Liver (tissue), 3 donors: ENCODE results near the gene ZCWPW1.
"Not testable (repeated sequence)": the region's sequence is repeated elsewhere in the genome, so short reads cannot be mapped to it uniquely, and the experiment has no call there.

Source experiments
- GABPA ChIP-seq, 2 donors: IDR thresholded peaks in 1 of 2; conservative IDR thresholded peaks in 1 of 2; 2 replicates each; pipeline ENCODE4 v1.6.1; 2016; ENCODE audit warnings: antibody characterized with exemption in 2 of 2, mild to moderate bottlenecking in 1 of 2, moderate library complexity in 1 of 2
- HNF4A ChIP-seq, 2 donors: conservative IDR thresholded peaks; 2 replicates each; pipeline ENCODE4 v1.6.1; 2016; ENCODE audit warnings: antibody characterized with exemption in 2 of 2, mild to moderate bottlenecking in 2 of 2
- ZBTB33 ChIP-seq: IDR thresholded peaks from 2 replicates; pipeline ENCODE4 v1.6.1; 2016; ENCODE audit warnings: antibody characterized with exemption
- TF ChIP-seq, protein P1 (sequence below): fragments of 150-350 bp; IDR thresholded peaks from 2 replicates; pipeline ENCODE4 v1.5.1; 2017; ENCODE audit warnings: improper control_type of control experiment, low read depth, low read length; ENCODE audit not compliant: missing input control
- TF ChIP-seq, protein P2 (sequence below): IDR thresholded peaks from 2 replicates; pipeline ENCODE4 v1.6.1; 2016; ENCODE audit warnings: antibody characterized with exemption
- donor health status: healthy.
- donor health status: healthy.

DNA sequence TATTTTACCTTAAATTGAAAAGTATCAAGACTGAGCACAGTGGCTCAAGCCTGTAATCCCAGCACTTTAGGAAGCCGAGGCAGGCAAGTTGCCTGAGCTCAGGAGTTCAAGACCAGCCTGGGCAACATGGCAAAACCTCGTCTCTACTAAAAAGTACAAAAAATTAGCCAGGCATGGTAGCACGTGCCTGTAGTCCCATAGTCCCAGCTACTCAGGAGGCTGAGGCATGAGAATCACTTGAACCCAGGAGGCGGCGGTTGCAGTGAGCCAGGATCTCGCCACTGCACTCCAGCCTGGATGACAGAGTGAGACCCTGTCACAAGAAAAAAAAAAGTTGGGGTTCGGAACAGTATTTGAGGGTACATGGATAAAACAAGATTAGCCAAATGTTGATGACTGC lies 10.7 kb upstream of the ZCWPW1 start:
- TF ChIP-seq, protein P1, sequence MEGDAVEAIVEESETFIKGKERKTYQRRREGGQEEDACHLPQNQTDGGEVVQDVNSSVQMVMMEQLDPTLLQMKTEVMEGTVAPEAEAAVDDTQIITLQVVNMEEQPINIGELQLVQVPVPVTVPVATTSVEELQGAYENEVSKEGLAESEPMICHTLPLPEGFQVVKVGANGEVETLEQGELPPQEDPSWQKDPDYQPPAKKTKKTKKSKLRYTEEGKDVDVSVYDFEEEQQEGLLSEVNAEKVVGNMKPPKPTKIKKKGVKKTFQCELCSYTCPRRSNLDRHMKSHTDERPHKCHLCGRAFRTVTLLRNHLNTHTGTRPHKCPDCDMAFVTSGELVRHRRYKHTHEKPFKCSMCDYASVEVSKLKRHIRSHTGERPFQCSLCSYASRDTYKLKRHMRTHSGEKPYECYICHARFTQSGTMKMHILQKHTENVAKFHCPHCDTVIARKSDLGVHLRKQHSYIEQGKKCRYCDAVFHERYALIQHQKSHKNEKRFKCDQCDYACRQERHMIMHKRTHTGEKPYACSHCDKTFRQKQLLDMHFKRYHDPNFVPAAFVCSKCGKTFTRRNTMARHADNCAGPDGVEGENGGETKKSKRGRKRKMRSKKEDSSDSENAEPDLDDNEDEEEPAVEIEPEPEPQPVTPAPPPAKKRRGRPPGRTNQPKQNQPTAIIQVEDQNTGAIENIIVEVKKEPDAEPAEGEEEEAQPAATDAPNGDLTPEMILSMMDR: not testable (repeated sequence)
- TF ChIP-seq HNF4A (conservative IDR thresholded peaks at IDR 0.05); ZBTB33; GABPA (IDR thresholded peaks at IDR 0.05 in 1 of 2, conservative IDR thresholded peaks at IDR 0.05 in 1 of 2): not testable (repeated sequence)
- TF ChIP-seq, protein P2, sequence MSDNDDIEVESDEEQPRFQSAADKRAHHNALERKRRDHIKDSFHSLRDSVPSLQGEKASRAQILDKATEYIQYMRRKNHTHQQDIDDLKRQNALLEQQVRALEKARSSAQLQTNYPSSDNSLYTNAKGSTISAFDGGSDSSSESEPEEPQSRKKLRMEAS: not testable (repeated sequence)
